Caco-2 (cell line): ENCODE data around the gene RGS2. TPM values are rescaled to one million over a fixed set of nuclear protein-coding genes. Genes with fewer than 3 reads are reported as not detected.

ENCODE experiments used
- BruUV-seq: library from RNA; stranded (reverse); fragments of 400-500 nt; replicated peaks from 2 replicates; lab custom pipeline; 2021; lab: Mats Ljungman, UMichigan
- CTCF ChIA-PET: fragments of 300-600 bp; sonication (Branson Sonifier 250); formaldehyde crosslinking; loops from one replicate; lab custom pipeline; 2022; ENCODE audit warnings: antibody characterized with exemption; lab: Charles Lee
- POLR2A ChIA-PET: fragments of 300-600 bp; sonication (Branson Sonifier 250); formaldehyde crosslinking; loops from one replicate; lab custom pipeline; 2022; ENCODE audit warnings: antibody characterized with exemption; lab: Charles Lee
- DNase-seq, 2 experiments: peaks; one replicate each; pipeline versions ENCODE4 v3.0.0 to v3.0.0-alpha.2; 2020 to 2022
- H3K27me3 ChIP-seq: replicated peaks from 2 replicates; pipeline ENCODE4 v1.6.0; 2011; ENCODE audit warnings: low read length; ENCODE audit not compliant: control insufficient read depth, insufficient read depth
- H3K36me3 ChIP-seq: 2 replicates; pipeline ENCODE4 v1.5.1; 2011; ENCODE audit warnings: low read length; ENCODE audit not compliant: control insufficient read depth, insufficient read depth
- H3K4me1 ChIP-seq: fragments of 250-450 bp; sonication (Bioruptor Pico); 2 replicates; pipeline ENCODE4 v1.5.1; 2020; ENCODE audit warnings: mild to moderate bottlenecking
- H3K4me3 ChIP-seq: 2 replicates; pipeline ENCODE4 v1.5.1; 2011; ENCODE audit warnings: low read depth, mild to moderate bottlenecking, control low read depth, low read length
- H3K9me3 ChIP-seq: fragments of 250-450 bp; sonication (Bioruptor Pico); 2 replicates; pipeline ENCODE4 v1.5.1; 2020; ENCODE audit warnings: mild to moderate bottlenecking, moderate library complexity
- H3K27ac Mint-ChIP-seq: one replicate; pipeline ENCODE4 v1.8.0; 2022; ENCODE audit warnings: mixed read lengths; ENCODE audit not compliant: unreplicated experiment
- H3K27me3 Mint-ChIP-seq: one replicate; pipeline ENCODE4 v1.8.0; 2022; ENCODE audit warnings: mixed read lengths; ENCODE audit not compliant: insufficient read depth, unreplicated experiment
- H3K36me3 Mint-ChIP-seq: one replicate; pipeline ENCODE4 v1.8.0; 2022; ENCODE audit warnings: mild to moderate bottlenecking, mixed read lengths; ENCODE audit not compliant: insufficient read depth, unreplicated experiment
- H3K4me1 Mint-ChIP-seq: one replicate; pipeline ENCODE4 v1.8.0; 2022; ENCODE audit warnings: low read depth, mixed read lengths; ENCODE audit not compliant: unreplicated experiment
- H3K4me3 Mint-ChIP-seq: one replicate; pipeline ENCODE4 v1.8.0; 2022; ENCODE audit warnings: mild to moderate bottlenecking, moderate library complexity, mixed read lengths; ENCODE audit not compliant: unreplicated experiment
- H3K9me3 Mint-ChIP-seq: one replicate; pipeline ENCODE4 v1.8.0; 2022; ENCODE audit warnings: mixed read lengths; ENCODE audit not compliant: unreplicated experiment
- CTCF ChIP-seq, 2 experiments: fragments of 200-600 bp in 1 of 2; IDR thresholded peaks; 1 replicate in 1 of 2; 2 replicates in 1 of 2; pipeline versions ENCODE4 v1.5.1 to v1.8.0; 2011 to 2022; ENCODE audit warnings: antibody characterized with exemption in 1 of 2, control low read depth in 1 of 2, inconsistent platforms in 1 of 2, low read depth in 1 of 2, low read length in 1 of 2, mild to moderate bottlenecking in 1 of 2, moderate library complexity in 1 of 2; ENCODE audit not compliant: insufficient read depth in 1 of 2, severe bottlenecking in 1 of 2, unreplicated experiment in 1 of 2
- intact Hi-C: fragments of 100-400 bp; cut with micrococcal nuclease; formaldehyde crosslinking; loops from one replicate; pipeline ENCODE4 v1.10.0; 2022; ENCODE audit not compliant: unreplicated experiment
- total RNA-seq: library from RNA; stranded (reverse); gene quantifications from 2 replicates; pipeline ENCODE4 v1.2.3, GENCODE V29; 2022

RGS2 gene
- total RNA-seq, 1 experiment from 2014 or later: 5.1 TPM

GRCh38 chr1:192811006-192811405 lies 2.2 kb downstream of the RGS2 start:
- H3K9me3 Mint-ChIP-seq: no peaks in the 10 kb centered on the region
- H3K36me3 Mint-ChIP-seq: peaks cover 14% of the 10 kb centered on the region

GRCh38 chr1:192811594-192812239 lies 2.9 kb downstream of the RGS2 start:
- Mint-ChIP-seq H3K36me3 (peaks cover 14% of the 10 kb centered on the region), H3K4me1 (peaks cover 20% of the 10 kb centered on the region), H3K4me3 (no peak overlapping the region), H3K27me3 (no peaks in the 10 kb centered on the region), H3K27ac (no peak overlapping the region), H3K9me3 (no peaks in the 10 kb centered on the region)
- BruUV-seq: no TSS peak
- intact Hi-C loops: no loop called here
- Histone ChIP-seq H3K4me1 (no peaks in the 10 kb centered on the region), H3K9me3 (no peaks in the 10 kb centered on the region), H3K4me3 (no peak overlapping the region), H3K36me3 (no peaks in the 10 kb centered on the region; the same call in 1 of the 2 replicates), H3K27me3 (no peaks in the 10 kb centered on the region)
- TF ChIP-seq CTCF (IDR thresholded peaks at IDR 0.05; ENCODE audit: insufficient read depth in 1 of 2, low read depth in 1 of 2, low read length in 1 of 2, severe bottlenecking in 1 of 2, unreplicated experiment in 1 of 2): no peak
- ChIA-PET POLR2A (no interaction called here), CTCF (no interaction called here)
- no peak for DNase-seq

More at GRCh38 chr1:192811006-192811405, 2.2 kb downstream of the RGS2 start:
- Histone ChIP-seq H3K9me3 (no peaks in the 10 kb centered on the region), H3K27me3 (no peaks in the 10 kb centered on the region), H3K4me3 (no peak overlapping the region), H3K36me3 (no peaks in the 10 kb centered on the region; the same call in 1 of the 2 replicates), H3K4me1 (no peaks in the 10 kb centered on the region)
- H3K27me3 Mint-ChIP-seq: no peaks in the 10 kb centered on the region
- H3K4me3 Mint-ChIP-seq: no peak overlapping the region
- ChIA-PET CTCF (no interaction called here), POLR2A (interaction anchor here (1.0 kb wide), 1 partner anchor 129 kb away, joined by 4 read pairs; no protein-coding TSS in a partner anchor)
- H3K4me1 Mint-ChIP-seq: peaks cover 20% of the 10 kb centered on the region
- intact Hi-C loops: no loop called here
- no peak overlapping the region for H3K27ac Mint-ChIP-seq
- DNase-seq: no peak
- no peak for TF ChIP-seq CTCF (IDR thresholded peaks at IDR 0.05; ENCODE audit: insufficient read depth in 1 of 2, low read depth in 1 of 2, low read length in 1 of 2, severe bottlenecking in 1 of 2, unreplicated experiment in 1 of 2)
- BruUV-seq: no TSS peak

DNA sequence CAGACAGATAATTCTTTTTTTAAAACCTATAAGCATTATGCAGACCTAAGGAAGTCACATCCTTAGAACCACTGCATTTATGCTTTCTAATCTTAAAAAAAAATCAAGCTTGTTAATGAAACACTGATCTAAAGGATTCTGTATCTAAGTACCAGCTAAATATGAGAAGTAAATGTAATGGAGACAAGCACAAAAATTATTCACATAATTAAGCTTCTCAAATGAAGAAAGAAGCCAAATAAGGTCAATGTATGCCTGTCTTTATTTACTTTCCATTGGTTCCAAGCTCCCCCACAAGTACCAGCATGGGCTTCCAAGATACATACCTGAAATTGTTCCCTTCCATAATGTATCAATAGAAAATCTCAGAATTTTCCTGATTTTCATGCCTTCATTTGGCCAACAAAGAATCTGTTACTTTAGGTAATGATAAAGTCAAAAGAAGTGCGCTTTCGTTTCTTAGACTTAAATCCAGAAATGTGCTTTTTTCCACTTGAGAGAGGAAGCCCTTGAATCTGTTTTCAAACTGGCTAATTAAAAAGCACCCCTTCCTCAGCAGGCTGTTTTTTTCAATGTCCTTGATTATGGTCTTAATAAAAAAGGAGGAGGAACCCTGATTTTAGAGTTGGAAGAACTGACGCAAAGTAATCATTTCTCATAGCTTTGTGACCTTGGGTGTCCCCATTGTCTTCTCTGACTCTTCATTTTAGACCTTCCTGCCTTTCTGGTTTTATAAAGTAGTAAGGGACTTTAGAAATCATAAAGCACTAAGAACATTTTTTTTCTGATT lies 3.8 kb downstream of the RGS2 start:
- Histone ChIP-seq H3K4me3 (no peak overlapping the region), H3K9me3 (no peaks in the 10 kb centered on the region), H3K36me3 (no peaks in the 10 kb centered on the region; the same call in 1 of the 2 replicates), H3K27me3 (no peaks in the 10 kb centered on the region), H3K4me1 (no peaks in the 10 kb centered on the region)
- CTCF ChIA-PET: no interaction called here
- no peak for TF ChIP-seq CTCF (IDR thresholded peaks at IDR 0.05; ENCODE audit: insufficient read depth in 1 of 2, low read depth in 1 of 2, low read length in 1 of 2, severe bottlenecking in 1 of 2, unreplicated experiment in 1 of 2)
- no peak for DNase-seq
- POLR2A ChIA-PET: no interaction called here
- no TSS peak for BruUV-seq
- H3K27ac Mint-ChIP-seq: no peak overlapping the region
- intact Hi-C loops: no loop called here
- no peak overlapping the region for H3K4me3 Mint-ChIP-seq
- no peaks in the 10 kb centered on the region for H3K27me3 Mint-ChIP-seq
- H3K36me3 Mint-ChIP-seq: peaks cover 14% of the 10 kb centered on the region
- H3K9me3 Mint-ChIP-seq: no peaks in the 10 kb centered on the region
- peaks cover 13% of the 10 kb centered on the region for H3K4me1 Mint-ChIP-seq
